HG03135 (cell line): ENCODE measurements around the gene RHBDF2.
"Not testable (repeated sequence)": the region's sequence is repeated elsewhere in the genome, so short reads cannot be mapped to it uniquely, and the experiment has no call there.

Experiments used
- ATAC-seq: cut with Tn5 transposase; IDR thresholded peaks from one replicate; pipeline ENCODE4 v1.9.1; 2021; ENCODE audit warnings: mild to moderate bottlenecking, moderate library complexity; ENCODE audit not compliant: unreplicated experiment

RHBDF2 gene

DNA sequence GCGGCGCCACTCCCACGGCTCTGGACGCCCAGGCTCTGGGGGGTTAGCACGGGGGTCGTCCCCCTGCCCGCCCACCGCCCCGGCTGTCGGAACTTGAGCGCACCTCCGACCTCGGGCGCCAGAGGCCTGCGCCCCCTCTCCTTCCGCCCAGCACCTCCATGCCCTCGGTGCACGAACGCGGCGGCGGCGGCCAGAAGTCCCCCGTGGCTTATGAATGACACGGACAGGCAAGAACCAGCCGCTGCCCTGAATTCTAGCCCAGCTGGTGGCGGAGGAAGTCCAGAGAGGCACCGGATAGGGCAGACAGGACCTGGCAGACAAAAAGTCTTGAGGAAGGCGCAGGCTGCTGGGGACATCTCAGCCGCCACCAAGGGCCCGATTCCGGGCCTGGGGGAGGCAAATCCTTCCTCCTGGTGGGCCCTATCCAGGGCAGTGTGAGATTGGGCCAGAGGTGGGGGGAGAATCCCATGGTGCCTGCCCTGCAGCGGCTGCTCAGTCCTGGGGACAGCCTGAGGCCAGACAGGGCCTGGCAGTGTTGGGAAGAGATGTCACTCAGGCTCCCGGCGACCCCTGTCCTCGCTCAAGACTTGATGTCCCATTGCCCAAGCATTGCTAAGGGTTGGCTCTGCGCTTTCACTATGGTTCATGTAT, 37.2 kb upstream of the RHBDF2 start:
- no peak for ATAC-seq

DNA sequence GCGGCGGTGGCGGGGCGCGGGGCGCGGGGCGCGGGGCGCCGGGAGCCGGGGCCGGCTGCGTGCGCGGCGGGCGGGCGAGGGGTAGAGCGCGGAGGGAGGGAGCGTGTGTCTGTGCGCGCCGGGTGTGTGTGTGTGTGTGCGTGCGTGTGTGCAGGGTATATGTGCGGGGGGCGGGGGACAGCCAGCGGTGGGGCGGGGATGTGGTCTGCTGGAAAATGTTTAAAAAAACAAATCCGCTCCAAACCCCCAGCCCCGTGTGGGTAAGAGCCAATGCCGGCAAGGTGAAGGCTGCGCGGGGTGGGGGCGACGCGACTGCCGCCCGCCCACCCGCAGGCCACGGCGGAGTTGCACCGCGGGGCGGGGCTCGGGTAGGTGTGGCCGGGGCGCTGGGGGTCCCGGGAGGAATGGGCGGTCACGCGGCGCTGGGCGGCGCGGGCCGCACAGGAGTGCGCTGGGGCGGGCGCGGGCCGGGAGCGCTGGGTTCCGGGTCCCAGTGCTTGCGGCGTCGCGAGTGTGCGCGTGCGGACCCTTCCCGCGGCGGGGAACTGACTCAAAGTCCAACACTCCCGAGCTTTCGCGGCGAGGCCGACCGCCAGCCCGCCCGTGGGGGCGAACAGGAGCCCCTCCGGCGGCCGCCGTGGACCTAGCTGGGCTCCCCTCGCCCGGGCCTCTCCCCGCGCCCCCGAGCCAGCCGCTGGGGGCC, 36.5 kb upstream of the RHBDF2 start, which contains the start of gene CYGB:
Gene CYGB (minus strand): TSS at position 132 of the 703 bp plus-strand sequence. CDS start 167 bp downstream, outside the sequence.
- no peak for ATAC-seq

DNA sequence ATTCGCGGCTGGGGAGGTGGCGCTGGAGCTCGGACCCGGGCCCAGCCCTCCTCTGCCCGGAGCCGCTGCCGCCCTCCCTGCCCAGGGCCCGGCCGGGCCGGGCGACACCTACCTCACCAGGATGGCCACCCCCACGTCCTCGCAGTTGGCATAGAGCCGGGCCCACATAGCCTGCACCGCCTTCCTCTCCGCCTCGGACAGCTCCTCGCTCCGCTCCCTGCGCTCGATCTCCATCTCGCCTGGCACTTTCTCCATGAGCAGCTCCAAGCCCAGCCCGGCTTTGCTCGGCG, 36.0 kb upstream of the RHBDF2 start:
- ATAC-seq = no peak

DNA sequence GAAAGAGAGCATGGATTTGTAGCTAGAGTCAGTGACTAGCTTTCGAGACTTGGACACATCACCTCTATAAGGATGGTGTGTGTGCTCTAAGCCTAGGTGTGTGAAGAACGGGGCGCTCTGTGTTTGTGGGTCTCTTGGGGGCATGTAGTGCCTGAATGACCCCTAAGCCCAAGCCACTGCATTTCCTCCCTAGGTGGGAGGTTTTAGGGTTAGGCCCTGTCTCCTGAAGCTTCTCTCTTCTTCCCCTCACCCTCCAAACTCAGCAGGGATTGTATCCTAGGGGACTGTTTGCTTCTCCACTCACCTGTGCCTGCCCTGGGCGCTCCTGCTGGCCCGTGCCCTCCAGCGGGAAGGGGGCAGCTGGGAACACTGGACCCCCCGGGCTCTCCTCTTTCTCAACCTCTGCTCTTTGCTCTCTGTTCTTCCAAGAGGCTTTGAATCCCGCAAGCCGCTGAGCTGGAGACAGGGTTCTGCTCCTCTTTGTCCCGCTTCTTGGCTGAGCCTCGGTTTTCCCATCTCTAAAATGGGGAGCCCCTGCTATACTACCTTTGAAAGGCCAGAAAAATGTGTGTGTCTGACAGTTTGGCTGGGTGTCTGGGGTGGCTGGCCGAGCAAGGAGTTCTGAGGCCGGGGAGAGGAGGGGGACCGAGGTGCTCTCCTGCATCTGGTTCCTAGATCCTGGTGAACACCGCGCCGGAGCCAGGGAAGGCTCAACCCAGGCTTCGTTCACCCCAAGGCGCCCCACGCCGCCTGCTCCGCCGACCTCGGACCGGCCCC, 35.5 kb upstream of the RHBDF2 start:
- no peak for ATAC-seq

DNA sequence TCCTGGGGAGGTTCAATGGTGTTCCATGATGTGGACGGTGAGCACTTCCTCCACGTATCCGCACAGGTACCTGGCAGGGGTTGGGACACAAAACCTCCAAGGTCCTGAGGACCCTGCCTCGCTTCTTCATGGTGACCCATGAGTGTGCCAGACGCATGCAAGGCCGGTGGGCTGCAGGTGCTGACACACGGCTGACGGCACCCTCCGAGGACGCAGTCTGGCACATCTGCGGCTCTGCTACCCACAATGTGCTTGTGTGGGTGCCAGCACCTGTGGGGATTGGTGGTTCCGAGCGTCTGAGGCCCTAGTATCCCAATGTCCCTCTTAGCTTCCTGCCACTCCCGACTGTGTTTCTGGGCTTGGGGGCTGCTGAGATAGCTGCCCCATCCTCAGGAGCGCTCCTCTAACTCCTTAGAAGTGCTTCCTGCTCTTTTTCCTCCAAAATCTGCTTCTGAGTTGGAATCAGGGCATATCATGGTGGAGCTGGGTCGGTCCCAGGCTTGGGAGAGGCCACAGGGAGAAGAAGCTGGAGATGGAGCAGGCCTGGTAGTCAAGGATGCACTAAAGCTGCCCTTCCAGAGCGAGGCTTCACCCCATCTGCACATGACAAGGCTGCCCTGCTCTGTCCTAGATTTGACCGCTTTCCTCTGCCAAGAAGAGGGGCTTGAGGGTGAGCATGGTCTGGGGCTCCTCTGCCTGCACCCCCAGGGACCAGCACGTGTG, 34.7 kb upstream of the RHBDF2 start:
- ATAC-seq = no peak

DNA sequence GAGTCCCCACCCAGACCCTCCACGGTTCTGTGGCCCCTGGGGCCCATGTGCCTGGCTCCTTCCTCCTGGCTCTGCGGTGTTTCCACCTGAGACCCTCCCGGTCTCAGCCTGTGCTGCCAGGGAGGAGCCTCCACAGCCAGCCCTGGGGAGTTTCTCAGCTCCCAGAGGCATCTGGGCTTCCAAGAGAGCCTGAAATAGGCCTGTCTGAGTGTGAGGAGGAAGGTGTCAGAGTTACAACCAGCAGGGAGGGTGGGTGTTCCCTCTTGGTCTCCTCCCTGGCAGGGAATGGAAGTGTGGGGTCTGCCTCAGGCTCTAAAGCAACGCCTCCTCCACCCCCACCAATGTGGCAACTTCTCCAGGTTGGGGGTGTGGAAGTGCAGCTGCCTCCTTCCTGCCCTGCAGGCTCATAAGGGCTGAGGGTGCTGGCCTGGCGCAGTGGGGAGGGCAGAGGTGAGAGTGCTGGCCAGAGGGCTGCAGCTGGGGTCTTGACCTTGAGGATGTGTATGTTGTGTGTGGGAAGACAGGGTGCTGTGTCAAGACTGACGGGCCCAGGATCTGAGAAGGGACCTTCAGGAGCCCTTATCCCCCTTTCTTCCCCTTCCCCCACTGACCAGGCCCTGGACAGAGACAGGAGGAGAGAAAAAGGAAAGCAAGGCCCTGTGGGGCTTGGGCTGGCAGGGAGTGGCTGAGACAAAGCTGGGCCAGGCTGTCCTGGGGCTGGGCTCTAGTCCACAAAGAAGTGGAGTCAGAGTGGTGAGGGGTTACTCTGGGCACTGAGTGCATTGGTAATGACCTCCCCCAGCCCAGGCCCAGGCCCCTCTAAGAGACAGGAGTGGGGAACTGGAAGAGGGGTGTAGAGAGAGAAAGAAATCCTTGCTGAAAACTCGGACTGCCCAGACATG, 33.9 kb upstream of the RHBDF2 start:
- no peak for ATAC-seq

DNA sequence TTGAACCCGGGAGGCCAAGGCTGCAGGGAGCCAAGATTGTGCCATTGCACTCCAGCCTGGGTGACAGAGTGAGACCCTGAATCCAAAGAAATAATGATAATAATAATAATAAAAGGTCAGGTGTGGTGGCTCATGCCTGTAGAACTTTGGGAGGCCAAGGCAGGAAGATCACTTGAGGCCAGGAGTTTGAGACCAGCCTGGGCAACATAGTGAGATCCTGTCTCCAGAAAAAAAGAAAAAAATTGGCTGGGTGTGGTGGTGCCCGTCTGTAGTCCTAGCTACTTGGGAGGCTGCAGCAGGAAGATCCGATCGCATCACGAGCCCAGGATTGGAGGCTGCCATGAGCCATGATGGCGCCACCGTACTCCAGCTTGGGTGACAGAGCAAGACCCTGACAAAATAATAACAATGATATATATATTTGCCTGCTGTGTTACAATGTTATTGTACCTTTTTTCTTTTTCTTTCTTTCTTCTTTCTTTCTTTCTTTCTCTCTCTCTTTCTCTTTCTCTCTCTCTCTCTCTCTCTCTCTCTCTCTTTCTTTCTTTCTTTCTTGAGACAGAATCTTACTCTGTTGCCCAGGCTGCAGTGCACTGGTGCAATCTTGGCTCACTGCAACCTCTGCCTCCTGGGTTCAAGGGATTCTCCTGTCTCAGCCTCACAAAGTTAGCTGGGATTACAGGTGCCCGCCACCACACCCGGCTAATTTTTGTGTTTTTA, 32.6 kb upstream of the RHBDF2 start:
- ATAC-seq = not testable (repeated sequence)

DNA sequence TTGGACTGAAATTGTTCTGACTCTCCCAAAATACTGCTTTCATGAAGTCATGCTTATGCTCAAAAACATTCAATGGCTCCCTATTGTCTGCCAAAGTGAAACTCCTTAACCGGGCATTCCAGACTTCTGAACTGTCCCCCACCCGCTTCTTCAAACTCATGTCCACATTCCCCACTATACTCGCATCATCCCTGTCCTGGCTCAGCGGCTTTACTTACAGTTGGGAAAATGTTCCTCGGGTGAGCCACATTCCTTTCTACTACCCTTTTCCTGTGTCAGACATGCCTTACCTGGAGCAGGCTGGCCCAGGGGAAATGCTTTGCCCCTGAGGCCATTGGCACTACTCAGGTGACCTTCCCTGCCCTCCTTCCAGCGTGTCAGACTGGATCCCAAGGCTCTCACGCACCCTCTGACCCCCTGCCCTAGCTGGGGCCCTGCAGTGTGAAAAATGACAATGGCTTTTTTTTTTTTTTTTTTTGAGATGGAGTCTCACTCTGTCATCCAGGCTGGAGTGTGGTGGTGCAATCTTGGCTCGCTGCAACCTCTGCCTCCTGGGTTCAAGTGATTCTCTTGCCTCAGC, 30.9 kb upstream of the RHBDF2 start:
- ATAC-seq = no peak

DNA sequence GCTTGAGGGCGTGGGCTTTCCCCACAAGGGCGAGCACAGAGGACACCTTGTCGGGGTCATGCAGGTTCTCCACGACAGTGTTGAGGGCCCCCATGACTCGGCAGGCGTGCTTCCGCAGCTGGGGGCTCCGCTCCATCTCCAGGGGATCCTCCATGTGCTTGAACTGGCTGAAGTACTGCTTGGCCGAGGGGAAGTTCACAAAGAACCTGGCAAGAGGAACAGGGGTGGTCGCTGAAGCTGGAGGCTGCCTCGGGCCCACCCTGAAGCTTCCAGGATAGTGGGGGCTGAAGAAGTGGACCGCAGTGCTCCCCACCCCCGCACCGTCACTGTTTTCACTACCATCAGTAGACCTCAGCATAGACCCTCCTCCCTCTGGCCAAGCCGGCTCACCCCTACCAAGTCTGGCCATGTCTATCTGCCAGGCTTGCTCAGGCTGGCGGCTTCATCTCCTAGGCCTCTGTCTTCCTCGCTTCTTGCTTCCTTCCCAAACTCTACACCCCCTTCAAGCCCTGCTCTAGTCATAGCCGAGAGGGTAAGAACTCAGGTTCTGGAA, 30.3 kb upstream of the RHBDF2 start:
- no peak for ATAC-seq

DNA sequence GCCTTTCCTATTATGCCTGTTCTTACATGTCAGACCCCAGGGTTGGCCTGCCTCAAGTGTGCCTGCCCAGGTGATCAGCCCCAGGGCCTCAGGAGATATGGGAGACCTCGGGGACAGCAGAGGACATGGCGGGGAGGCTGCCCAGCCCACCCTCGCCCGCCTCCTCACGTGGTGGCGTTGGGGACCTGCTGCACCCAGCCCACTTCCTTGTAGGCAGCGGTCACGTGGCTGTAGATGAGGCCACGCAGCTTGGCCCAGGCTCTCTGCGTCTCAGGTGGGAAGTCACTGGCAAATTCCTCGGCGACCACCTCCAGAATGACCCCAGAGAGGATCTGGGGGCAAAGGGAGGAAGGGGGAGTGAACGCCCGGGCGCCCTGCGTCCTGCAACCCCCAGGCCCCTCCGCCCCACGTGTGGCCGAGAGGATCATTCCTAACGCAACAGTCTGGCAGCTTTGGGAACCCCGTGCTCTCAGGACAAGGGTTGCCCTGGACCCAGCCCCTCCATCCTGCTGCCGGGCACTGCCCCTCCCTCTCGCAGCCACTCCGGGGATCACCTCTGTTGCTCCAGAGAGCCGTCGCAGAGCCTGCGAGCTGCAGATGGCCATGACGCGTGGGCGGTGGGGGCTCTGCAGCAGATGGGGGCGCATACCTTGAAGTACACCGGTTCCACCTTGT, 29.7 kb upstream of the RHBDF2 start:
- no peak for ATAC-seq

DNA sequence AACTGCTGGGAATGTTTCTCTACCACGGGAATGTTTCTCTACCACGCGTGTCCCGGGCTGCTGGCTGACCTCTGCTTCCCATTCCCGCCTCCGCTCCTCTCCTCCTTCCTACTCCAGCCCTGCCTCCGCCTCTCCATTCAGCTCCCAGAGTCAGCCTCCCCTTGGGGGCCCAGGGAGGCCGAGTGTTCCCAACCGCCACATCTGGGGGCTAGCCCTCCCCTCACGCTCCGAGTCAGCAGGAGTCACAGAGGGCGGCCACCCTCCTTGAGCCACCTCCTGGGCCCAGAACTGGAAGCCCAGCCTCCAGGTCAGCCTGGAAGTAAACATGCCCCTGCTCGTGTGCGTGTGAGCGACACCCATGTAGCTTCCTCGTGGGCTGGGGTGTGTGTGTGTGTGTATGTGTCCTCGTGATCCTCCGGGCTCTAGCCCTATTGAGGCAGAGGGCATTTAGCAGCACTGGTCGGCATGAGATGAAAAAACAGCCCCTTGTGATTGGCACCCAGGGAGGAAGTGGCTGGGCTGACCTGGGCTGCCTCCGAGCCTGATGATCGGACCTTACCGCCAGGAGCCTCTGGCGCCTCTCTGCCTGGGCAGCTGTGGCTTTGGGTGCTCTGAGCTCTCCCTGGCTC, 29.0 kb upstream of the RHBDF2 start:
- no peak for ATAC-seq

DNA sequence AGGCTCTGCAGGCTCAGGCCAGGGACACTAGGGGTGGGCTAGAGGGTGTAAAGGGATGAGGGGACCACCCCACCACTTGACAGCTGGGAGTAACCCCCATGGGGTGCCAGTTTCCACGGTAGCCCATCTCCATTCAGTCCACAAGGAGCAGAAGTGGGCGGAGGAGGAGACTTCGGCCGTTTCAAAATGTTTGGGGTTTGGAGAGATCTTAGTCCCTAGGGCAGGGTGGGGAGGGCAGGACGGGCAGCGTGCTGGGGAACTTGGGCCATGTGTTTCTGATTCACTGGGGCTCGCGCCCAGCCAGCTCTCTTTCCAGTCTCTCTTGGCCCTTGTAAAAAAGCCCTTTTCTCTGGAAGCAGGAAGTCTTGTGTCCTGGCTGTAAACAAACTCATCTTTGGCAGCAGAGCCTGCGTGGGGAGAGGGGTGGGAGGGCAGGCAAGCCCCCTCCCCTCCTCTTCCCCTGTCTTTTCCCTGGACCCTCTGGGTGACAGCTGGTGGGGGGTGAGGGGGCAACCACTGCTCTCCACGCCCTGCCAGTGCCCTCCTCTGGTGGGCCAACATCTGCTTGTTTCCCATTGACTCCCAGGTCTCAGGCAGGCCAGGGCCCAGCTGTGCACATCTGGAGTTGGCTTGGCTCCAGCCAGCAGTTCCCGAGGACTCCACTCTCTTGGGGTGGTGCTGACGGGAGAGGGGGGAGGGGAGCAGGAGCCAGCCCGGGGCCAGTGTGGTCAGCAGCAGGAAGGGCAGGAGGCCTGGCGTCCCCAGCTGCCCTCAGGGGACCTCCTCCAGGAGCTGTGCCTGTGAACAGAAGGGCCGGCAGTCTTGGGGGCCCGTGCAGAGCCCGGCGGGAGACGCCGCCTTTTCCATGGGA, 28.2 kb upstream of the RHBDF2 start:
- no peak for ATAC-seq

DNA sequence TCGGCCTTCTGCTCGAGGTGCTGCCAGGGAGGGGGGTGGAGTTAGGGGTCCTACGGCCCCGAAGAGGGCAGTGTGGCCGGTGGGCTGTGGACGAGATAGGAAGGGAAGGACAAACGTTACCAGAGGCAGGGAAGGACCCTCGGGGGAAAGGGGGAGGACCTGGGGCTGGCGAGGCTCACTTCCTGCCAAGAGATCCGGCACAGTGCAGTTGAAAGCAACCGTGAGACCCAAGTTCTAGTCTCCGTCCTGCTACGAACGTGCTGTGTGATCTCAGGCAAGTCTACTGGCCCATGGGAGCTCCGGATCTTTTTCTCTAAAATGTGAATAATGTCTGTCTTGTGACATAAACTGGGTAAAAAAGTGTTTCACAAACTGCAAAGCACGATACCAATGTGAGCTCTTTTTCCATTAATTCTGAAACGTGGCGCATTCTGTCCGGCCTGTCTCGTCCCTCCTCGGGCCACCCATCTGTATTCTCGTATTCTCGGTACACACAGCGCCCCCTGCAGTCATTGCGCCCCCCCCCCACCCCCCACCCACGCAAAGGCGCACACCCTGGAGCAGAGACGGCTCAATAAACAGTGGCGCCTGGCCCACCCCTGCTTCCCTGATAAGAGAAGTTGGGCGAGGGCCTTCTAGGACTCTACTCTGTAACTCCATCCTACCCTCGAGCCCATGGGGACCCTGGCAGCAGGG, 27.5 kb upstream of the RHBDF2 start:
- ATAC-seq = no peak

DNA sequence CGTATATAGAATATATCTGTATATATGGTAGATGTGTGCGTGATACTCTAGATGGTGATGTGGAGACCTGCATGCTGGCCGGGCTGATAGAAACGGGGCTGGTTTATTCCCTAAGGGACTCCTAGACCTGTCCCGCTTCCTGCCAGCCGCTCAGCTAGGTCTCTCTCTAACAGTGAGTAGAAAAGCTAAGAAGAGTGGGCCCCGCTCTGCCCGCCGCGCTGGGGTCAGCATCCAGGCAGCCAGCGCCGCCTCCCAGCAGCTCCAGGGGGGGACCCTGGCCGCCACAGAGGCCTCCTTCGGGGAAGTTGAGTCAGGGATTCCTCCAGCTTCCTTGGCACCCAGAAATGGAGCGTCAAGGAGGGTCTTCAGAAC, 26.9 kb upstream of the RHBDF2 start:
- peak; percentile 45 for ATAC-seq

DNA sequence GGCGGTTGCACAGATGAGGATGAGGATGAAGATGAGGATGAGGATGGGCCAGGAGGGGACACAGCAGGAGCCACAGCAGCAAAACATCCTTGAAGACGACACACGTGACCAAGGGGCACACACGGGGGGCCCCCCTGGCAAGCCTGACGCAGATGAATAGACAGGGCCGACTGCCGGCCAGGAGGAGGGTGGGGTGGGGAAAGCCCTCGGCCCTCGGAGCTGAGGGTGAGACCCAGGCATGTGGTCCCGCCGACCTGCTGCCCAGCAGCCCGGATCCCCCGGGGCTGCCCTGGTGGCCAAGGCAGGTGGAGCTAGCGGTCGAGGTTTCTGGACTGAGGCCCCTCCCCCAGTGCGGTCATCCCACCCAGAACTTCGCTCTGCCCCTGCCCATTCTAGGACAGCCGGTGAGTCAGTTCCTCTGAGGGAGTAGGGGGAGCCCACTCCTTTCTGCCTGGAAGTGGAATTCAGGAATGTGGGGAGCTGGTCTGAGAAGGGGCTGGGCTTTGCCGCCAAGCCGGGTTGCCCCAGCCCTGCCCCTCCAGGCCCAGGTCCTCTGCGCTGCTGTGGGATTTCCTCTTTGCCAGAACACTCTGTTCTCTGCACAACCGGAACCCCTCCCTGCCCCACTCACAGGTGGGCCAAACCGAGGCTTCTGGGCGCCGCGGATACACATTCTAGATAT, 26.3 kb upstream of the RHBDF2 start:
- ATAC-seq = peak; percentile 54

DNA sequence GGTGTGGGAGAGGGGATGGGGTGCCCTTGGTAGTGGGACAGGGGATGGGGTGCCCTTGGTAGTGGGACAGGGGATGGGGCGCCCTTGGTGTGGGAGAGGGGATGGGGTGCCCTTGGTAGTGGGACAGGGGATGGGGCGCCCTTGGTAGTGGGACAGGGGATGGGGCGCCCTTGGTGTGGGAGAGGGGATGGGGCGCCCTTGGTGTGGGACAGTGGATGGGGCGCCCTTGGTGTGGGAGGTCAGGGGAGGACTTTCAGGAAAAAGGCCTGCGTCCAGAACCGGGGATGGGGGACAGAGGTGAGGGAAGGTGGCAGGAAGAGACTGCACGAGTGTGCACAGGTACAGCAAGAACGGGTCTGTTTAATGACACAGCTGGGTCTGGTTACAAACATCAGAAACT, 25.8 kb upstream of the RHBDF2 start:
- ATAC-seq = not testable (repeated sequence)
